ENCODE results near the gene TSPAN31. TPM values are rescaled to one million over a fixed set of nuclear protein-coding genes. Genes with fewer than 3 reads are reported as not detected.
A peak's percentile ranks its signal among the peaks of the same experiment; 100 is the strongest.

Gene TSPAN31
- total RNA-seq, 1 donor = 62.2 TPM

DNA sequence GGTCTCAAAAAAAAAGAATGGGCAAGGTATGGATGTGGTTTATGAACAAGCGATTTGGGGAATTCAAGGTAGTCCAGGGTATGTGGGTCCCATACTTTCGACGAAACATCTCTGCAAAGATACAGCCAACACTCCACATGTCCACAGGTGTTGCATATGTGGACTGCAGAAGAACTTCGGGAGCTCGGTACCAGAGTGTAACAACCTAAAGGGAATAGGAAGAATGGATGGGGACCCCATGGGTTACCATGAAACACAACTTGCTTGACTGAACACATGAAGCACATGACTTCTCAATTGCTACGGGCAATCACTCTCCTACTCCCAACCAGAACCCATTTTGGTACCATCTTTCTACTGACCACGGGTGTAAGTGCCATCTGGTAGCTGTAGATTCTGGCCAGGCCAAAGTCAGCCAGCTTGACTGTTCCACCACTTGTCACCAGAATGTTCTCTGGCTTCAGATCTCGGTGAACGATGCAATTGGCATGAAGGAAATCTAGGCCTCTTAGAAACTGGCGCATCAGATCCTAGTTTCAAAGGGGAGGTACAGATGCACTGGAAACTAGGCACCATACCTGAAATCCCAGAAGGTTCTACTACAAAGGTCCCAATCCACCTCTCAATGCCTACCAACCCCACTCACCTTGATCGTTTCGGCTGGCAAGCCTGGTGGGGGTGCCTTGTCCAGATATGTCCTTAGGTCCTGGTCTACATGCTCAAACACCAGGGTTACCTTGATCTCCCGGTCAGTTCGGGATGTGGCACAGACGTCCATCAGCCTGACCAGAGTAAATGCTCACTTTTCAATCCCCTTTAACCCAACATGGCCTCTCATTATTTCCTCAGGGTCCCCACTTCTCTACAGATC is 6.0 kb downstream of the TSPAN31 start:
- TF ChIP-seq, protein P1, sequence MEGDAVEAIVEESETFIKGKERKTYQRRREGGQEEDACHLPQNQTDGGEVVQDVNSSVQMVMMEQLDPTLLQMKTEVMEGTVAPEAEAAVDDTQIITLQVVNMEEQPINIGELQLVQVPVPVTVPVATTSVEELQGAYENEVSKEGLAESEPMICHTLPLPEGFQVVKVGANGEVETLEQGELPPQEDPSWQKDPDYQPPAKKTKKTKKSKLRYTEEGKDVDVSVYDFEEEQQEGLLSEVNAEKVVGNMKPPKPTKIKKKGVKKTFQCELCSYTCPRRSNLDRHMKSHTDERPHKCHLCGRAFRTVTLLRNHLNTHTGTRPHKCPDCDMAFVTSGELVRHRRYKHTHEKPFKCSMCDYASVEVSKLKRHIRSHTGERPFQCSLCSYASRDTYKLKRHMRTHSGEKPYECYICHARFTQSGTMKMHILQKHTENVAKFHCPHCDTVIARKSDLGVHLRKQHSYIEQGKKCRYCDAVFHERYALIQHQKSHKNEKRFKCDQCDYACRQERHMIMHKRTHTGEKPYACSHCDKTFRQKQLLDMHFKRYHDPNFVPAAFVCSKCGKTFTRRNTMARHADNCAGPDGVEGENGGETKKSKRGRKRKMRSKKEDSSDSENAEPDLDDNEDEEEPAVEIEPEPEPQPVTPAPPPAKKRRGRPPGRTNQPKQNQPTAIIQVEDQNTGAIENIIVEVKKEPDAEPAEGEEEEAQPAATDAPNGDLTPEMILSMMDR (IDR thresholded peaks at IDR 0.05; ENCODE audit: insufficient read depth, low read depth, low read length) = no peak
- peak overlapping the region; percentile 73 for H3K4me3 ChIP-seq (ENCODE audit: low read depth, low read length)
- DNase-seq (ENCODE audit: low read depth) = no peak

DNA sequence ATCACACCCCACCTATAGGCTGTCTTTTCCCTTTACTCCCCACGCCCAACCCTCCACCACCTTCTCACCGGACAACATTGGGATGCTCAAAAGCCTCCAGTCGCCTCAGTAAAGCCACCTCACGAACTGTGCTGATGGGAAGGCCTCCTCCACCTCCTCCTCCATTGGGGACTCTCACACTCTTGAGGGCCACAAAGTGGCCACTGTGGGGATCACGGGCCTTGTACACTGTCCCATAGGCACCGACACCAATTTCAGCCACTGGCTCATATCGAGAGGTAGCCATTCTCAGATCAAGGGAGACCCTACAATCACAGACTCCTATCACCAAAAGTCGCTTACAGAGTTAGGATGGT is 6.6 kb downstream of the TSPAN31 start:
- TF ChIP-seq, protein P1 (IDR thresholded peaks at IDR 0.05; ENCODE audit: insufficient read depth, low read depth, low read length) = no peak
- DNase-seq (ENCODE audit: low read depth) = no peak
- peak overlapping the region; percentile 73 for H3K4me3 ChIP-seq (ENCODE audit: low read depth, low read length)

DNA sequence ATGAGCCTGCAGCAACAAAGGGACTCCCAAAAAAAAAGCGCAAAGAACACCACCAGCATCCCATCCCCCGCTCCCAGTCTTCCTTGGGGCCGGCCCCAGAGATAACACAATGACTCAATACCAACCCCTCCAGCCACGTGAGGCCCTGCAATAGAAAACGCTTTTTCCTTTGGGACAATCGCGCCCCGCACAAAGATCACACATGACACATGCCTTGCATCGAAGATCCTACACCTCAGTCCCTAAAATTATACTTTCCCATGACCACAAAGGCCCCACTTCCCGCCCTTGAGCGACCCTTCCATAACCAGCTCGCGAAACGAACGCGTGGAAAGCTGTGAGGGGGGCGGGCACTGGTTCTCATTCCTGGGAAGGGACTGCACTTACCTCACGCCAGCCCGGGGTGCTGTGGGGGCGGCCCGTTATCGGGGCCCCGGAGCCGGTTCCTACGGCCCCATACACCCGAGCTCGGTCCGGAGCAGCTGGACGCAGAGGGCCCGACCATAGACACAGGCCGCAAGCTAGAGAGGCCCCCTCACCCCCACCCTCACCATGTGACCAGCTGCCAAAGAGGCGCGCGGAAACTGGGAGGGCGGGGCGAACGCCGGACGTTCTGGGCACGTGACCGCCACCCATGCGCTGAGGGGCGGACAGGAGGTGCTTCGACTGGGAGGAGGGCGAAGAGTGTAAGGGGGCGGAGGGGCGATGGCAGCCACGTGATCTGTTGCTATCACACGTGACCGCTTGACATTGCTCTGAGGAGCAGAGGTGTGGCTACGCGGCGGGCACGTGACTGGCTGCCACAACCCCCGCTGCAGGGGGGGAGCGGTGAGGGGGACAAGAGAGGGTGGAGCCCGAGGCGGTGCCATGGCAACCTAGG is 7.2 kb downstream of the TSPAN31 start, which contains the start of gene CDK4:
CDK4 (minus strand) TSS at position 523 of the 880 bp plus-strand sequence. CDS start 593 bp downstream, outside the sequence.
- DNase-seq (ENCODE audit: low read depth) = peak; percentile 100
- TF ChIP-seq, protein P1 (IDR thresholded peaks at IDR 0.05; ENCODE audit: insufficient read depth, low read depth, low read length) = no peak
- peak within 1 kb of the TSS; percentile 73 for H3K4me3 ChIP-seq (ENCODE audit: low read depth, low read length)

DNA sequence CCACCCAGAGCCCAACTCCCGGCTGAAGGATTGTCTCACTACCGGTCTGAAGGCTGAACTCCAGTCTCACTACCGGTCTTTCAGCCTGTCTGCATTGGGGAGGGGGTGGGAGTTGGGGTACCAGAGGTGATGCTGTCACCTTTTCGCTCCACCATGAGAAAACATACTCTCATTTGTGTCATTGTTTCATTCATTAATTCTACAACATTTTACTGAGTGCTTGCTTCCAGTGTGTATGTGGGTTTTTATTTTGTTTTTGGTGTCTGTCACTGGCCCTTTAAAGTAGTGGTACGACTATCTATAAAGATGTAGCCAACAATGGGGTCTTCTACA is 7.8 kb downstream of the TSPAN31 start:
- TF ChIP-seq, protein P1 (IDR thresholded peaks at IDR 0.05; ENCODE audit: insufficient read depth, low read depth, low read length) = no peak
- H3K4me3 ChIP-seq (ENCODE audit: low read depth, low read length) = peak overlapping the region; percentile 39
- DNase-seq (ENCODE audit: low read depth) = no peak

DNA sequence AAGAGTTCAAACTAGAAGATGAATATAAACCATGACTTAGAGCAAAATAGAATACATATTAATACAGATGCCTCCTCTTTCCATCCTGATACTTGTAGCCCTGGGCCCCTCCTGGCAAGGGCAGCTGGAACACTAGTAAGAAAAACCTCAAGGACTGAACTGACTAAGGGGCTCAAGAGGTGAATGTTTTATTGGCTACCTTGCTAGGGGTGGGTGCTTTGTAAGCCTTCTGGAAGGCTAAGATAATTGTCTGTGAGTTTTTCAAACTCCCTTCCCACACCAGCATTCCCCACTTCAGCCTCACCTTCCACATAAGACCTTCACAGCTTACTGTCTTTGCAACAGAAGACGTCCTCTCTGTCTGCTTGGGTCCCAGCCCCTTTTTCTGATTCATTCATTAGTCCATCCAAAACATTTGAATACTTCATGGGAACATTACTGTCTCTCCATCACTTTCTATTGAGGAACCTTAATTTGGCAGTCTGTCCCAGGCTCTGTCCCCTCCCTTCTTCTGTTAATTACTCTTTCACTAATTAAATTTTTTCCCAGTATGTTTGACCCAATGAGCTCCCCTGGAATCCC is 9.0 kb downstream of the TSPAN31 start:
- H3K4me3 ChIP-seq (ENCODE audit: low read depth, low read length) = no peak overlapping the region
- no peak for DNase-seq (ENCODE audit: low read depth)
- TF ChIP-seq, protein P1 (IDR thresholded peaks at IDR 0.05; ENCODE audit: insufficient read depth, low read depth, low read length) = no peak

DNA sequence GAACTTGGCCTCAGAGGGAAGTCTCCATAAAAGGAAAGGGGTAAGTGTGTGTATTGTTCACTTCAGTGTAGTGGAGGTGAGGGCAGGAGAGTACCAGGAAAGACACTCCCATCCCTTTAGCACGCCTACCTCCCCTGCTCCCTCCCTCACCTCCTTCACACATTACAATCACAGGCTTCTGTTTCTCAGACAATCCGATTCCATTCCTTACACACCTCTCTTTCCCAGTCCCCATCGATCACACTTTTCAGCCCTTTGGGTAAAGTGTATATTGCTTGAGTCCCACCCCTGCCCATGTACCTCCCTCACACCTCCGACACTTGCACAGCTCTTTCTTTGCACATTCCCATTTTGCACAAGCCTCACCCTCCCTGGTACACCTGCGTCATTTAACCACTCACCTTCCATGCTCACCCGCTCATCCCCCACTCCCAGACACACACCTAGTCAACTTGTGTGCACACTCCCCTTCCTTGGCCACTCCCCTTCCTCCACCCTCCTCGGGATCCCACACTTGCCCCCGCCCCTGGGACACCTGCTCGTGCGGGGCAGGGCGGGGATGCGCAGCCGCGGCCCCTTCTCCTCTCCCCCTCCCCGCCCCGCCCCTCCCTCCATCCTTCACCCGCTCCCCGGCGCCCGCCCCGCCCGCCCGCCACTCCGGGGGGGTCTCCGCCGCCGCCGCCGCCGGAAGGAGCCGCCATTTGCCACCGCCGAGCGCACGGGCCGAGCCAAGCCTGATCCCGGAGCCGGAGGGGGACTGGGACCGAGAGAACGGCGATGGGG is 9.8 kb downstream of the TSPAN31 start, which contains the start of gene MARCHF9:
MARCHF9 (plus strand) TSS at position 693 of the 783 bp plus-strand sequence. CDS start 426 bp downstream, outside the sequence.
- TF ChIP-seq, protein P1 (IDR thresholded peaks at IDR 0.05; ENCODE audit: insufficient read depth, low read depth, low read length) = no peak
- no peak for DNase-seq (ENCODE audit: low read depth)
- peak within 1 kb of the TSS; percentile 59 for H3K4me3 ChIP-seq (ENCODE audit: low read depth, low read length)

All from fibroblast of villous mesenchyme (primary cell).